Stimulated activated CD4-positive, alpha-beta T cell treated with anti-CD3 and anti-CD28 coated beads, Interleukin-15, amount 100 ng/mL, for 24 hours (primary cell): ENCODE results near the gene NKX6-2.
"Not testable (repeated sequence)": the region's sequence is repeated elsewhere in the genome, so short reads cannot be mapped to it uniquely, and the experiment has no call there.

Experiments
- DNase-seq: peaks from one replicate; pipeline ENCODE4 v3.0.0-alpha.2; 2020

Gene NKX6-2

DNA sequence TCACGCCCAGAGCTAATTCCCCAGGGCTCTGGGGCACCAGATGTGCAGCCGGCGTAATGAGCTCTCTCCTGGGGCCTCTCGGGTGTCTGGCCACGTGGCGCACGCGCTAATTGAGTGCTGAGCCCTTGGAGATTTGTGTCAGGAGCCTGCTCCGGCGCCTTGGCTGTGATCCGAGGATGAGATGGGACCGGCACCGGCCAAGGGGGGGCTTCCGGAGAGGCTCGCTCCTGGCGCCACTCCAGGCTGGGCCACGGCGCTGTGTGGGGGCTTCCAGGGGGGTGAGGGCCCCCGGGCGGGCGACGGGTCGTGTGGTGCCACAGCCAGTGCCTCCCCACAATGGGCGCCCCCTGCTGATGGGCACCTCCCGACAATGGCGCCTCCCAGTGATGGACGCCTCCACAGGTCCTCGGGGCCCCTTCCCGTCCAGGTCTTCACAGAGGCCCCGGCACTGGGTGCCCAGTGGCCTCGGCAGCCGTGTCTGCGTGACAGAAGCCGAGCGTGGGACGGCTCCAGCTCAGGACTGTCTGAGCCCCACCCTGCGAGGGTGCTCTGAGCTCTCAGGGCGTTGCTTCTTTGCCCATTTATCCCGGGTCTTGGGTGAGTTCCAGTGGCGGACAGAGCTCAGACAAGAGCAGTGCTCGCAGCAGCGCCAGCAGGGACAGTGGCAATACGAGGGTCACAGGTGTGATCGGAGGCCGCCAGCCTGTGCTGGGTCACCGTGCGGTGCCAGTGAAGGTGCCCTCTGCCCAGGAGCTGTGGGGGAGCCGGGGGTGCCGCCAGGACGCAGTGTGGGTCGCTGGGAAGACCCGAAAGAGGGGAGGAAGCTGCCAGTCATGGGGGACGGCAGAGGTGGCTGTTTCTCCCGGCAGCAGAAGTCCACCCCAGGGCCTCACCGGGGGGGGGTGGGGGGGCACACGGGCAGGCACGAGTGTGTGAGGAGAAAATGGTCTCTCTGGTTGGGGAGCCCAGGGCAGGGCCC, 8.2 kb upstream of the NKX6-2 start:
- no peak for DNase-seq

DNA sequence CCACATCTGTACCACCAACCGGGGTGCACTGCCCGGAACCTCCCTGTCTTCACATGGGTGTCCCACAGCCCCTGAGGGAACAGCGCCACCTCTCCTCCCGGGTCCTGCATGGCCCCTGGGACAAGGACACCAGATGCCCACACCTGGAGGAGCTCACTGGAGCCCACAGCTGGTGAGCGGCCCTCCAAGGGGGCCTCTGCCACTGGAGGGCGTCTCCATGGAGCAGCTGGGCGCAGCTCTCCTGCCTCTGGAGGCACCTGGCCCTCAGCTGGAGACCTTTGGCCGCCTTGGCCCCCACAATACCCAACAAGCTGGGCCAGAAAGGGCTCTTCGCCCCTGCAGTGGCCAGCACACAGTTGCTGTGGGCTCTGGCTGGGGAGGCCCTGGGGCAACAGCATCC, 7.3 kb upstream of the NKX6-2 start:
- no peak for DNase-seq

DNA sequence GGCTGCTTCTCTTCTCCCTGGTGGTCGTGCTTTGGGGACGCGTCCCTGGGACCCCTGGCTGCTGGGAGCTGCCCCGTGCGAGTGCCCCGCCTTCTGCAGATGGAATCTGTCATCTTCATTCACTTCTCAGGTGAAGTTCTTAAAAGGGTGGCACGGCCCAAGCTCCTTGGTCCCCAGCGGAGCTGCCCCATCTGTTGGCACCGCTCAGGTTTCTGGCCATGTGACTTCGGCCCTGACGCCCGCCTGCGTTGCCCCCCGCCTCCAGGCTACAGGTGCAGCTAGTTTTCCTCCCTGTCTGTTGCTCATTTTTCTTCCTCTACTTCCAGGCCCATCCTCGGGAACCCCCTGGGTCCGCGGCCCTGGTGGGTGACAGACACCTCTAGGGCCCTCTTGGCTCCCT, 6.8 kb upstream of the NKX6-2 start:
- DNase-seq, result no peak

DNA sequence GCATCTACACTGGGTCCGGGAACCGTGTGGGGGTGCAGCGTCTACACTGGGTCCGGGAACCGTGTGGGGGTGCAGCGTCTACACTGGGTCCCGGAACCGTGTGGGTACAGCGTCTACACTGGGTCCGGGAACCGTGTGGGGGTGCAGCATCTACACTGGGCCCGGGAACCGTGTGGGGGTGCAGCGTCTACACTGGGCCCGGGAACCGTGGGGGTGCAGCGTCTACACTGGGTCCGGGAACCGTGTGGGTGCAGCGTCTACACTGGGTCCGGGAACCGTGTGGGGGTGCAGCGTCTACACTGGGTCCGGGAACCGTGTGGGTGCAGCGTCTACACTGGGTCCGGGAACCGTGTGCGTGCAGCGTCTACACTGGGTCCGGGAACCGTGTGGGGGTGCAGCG, 6.2 kb upstream of the NKX6-2 start:
- not testable (repeated sequence) for DNase-seq

DNA sequence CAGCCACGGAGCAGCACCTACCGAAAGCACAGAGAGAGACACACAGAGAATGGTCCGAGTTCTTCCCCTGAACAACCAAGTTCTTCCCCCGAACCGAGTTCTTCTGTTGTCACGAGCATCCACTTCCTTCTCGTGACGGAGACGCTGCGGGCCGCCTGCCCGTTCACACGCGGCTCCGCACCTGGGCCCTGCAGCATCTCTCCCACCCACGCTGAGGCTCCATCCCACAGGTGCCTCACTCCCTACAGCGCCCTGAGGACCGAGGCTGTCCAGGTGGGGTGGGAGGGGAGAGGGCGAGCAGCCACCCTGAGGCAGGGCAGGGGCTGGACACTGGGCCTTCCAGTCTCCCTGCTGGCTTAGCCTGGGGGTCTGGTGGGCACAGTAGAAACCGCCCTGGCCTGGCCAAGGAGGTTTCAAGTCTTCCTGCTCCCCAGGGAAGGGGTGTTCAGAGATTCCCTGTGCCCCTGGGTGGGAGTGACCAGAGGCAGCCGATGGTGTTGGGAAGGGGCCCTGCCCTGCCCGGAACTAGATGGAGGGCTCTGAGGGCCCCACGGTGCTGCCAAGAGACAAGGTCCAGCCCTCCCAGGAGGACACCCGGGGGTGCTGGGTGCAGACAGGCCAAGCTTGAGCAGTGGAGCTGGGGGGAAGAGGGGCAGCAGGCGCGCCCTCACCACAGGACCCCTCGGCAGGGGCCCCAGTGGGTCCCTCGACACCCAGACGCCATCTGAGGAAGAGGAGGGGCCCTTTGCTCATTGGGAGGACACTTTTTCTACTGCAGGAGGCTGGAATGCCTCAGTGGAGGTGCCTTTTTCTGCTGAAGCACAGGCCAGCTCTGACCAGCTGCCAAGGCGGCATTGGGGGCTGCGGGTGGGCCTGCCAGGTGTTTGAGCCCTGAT, 5.2 kb upstream of the NKX6-2 start:
- no peak for DNase-seq

DNA sequence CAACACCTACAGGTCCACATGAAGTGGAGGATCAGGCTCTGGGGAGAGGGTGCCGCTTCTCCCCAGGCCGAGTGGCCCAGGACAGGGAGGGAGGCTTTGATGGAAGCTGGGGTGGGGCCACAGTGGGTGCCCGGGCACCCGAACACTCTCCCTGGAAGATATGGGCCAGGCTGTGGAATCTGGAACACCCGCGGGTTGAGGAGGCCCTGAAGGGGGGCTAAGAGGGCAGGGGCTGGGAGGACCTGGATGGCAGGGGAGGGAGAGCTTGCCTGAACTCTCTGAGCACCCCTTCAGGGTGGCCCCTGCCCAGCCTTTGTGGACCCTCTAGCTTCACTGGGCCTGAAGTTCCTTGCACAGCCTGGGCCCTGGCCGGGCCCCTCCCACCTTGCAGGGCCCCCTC, 4.5 kb upstream of the NKX6-2 start:
- DNase-seq, result no peak

DNA sequence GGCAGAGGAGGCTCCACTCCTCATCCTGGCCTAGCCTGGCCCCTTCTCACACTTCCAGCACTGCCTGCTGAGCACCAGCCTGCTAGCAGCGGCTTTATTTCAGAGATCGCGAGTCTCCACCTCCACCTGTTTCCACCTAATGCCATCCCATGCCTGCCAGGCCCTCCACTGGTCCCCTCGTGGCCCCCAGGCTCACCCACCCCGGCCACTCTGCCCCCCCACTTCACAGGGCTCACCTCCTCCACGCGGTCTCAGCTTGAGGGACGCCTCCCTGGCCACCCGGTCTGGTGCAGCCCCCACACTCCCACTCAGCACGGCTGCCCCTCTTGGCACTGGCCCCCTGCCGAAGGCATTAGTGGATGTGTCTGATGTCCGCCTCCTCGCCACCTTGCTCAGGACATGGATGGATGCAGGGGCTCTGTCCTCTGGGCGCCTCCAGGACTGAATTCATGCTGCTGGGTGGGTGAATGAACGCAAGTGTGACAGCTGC, 3.8 kb upstream of the NKX6-2 start:
- no peak for DNase-seq

DNA sequence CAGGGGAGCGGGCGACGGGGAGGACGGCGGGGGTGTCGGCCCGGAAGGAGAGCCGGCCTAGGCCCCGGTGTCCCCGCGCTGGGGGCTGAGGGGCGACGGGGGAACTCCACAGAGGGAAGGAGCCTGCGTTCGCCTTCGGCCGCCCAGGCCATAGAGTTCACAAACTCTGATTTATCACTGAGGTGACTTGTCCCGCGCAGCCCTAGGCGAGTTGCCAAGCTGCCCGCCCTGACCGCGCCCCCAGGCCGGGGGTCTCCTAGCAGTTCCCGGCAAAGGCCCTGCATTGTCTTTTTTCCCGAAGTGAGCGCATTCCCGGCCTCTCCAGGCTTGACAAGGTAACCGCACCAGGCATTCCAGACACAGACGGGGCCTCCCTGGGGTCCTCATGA, 2.9 kb upstream of the NKX6-2 start:
- no peak for DNase-seq

DNA sequence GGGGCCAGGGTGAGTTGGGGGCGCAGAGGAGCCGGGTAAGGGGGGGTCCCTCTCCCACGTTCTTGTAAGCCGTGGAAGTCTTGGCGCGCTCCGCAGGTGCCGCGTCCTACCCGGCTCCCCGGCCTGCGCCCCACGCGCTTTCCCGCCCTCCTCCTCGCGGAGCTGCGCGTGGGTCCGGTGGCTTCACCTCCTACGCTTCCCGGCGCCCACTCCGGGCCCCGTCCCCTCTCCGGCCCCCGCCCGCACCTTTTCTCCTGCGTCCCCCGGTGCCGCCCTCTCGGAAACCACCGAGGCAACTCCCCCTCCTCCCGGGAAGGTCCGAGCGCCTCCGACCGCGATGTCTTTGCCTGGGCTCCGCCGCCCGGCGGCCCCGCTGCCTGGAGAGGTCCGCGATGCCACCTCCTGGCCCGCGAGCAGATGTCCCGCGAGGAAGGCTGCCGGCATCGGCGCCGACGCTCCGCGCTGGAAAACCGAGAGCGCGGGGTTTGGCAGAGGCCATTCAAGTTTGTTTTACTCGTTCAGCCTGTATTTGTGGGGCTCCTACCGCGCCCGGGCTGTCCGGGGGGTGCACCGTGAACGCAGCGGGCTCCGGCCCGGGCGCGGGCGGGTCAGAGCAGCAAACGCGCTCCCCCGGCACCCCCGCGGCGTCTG, 2.4 kb upstream of the NKX6-2 start:
- peak; percentile 26 for DNase-seq

DNA sequence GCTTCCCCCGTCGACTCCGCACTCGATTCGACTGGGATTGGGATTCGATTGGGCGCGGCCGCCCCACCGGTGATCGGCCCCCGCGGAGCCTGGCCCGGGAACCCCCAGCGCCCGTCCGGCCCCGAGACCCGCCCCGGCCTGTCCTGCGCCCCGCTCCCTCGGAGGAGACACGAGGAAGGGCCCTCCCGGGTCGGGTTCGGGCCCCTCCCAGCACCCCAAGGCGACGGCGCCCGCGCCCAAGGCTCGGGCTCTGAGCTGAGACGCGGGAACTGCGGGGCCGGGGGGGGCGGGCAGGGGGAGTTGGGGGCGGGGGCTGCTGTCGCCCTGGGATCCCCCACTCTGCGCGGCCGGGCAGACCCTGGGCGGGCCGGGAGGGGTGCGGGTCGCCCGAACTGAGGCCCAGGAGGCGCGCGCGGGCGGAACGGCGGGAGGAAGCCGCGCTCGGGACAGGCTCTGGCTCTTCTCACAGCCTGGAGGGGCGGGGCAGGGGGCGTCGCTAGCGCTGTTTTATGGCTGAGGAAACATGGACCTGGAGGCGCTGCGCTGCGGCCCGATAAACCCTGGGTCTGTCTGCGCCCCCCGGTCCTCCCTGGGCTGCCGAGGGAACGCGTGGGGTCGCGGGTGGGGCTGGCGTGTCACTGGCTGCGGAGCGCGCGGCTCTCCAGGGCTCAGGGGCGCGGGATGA, 1.7 kb upstream of the NKX6-2 start:
- peak; percentile 54 for DNase-seq

DNA sequence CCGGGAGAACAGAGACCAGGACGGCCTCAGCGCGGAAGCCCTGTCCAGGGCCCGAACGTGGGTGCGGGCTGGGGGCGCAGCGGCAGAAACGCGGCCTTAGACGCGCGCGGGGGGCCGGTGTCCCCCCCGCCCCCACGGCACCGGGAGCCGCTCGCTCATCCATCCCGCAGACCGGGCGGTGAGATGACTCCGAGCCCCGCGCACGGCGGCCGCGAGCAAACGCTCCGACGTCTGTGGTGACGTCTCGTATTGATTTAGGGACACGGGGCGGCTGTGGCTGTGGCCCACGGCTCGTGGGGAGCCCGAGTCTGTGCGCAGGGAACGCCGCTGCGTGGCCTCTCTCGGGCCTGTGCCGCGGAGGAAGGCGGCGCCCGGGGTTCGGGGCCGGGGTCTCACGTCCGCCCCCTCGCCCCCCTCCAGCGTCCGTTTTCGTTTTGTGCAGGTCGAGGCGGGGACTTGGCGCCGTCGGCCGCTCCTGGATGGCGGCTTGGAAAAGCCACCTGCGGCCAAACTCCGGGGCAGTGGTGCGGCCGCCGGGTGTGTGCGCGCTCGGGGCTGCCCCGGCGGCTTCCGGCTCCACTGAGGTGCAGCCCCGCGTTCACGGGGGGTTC, 1.0 kb upstream of the NKX6-2 start:
- DNase-seq, result no peak

DNA sequence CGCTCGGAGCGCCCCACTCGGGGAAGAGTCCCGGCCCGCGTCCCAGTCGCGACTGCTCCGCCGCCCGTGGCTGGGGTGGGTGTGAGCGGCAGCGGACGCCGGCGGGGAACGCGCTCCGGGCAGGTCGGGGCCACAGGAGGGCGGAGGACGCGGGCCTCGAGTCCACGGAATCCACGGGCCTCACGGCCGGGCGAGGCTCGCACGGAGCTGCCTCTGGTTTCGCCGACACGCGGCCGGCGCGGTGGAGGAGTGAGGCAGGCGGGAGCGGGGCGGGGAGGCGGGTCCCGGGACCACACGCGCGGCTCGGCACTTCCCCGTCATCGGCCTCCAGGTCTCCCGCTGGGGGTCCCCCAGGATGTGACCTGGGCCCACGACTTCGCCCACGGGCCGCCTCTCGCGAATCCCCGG, 533 bp upstream of the NKX6-2 start:
- no peak for DNase-seq

DNA sequence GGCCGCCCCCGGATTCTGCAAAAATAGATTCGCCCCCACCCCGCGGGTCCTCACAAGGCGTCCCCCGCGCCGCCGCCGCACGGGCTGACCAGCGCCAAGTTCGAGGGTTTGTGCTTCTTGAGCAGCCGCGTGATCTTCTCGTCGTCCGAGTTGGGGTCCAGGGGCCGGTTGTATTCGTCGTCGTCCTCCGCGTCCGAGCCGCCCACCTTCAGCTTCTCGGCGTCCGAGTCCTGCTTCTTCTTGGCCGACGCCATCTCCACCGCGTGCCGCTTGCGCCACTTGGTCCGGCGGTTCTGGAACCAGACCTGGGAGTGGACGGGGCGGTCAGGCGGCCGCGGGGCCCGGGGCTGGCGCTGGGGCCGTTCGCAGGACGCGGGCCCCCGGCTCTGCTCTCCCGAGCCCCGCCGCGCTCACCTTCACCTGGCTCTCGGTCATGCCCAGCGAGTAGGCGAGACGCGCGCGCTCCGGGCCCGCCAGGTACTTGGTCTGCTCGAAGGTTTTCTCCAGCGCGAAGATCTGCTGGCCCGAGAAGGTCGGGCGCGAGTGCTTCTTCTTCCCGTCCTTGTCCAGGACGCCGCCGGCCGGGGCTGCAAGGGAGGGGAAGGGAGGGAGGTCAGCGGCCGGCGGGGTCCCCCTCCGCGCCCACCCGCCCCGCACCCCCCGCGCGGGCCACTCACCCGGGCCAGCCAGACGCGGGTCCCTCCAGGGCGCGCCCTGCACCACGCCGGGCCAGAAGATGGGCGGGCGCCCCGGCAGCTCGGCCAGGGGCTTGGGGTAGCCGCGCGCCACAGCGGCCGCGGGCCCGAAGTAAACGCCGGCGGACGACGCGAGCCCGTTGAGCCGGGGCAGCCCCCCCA, 853 bp downstream of the NKX6-2 start:
- DNase-seq, result no peak

DNA sequence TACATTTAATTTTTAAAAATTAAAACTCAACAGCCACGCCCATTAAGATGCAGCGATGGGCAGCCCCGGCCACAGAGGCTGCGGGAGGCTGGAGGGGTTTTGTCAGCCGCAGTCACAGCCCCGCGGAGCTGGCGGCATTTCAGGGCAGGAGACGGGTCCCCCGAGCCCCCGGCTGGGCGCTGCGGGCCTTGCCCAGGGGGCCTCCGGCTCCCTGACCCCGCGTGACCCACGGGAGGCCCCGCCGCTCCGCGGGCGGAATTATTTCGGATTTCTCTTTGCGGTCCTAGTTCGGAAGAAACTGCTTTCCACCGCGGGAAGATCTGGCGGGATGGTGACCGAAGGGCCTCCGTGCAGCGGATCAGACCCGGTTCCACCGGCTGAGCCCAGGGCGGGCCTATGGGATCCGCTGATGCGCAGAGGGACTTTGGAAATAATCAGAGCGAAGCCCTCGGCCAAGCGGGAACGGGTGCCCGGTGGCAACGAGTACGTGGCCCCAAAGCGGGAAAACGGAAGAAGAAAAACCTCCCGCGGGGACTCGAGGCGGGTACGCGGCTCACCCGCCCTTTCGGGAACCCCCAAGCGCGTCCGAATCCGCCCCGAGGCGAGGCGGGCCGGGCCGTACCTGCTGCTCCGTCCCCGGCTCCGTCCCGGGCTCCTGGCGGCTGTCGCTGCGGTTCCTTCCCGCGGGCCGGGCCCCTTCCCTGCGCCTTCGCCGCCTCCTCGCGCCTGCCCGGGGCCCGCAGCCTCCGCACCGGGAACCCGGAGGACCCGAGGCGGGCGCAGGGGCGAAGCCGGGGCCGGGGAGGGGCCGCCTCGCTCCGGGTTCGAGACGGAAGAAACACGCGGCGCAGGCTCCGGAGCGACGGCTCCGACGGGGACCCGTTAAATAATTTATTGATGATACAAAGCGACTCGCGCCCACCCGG, 1.7 kb downstream of the NKX6-2 start:
- no peak for DNase-seq

DNA sequence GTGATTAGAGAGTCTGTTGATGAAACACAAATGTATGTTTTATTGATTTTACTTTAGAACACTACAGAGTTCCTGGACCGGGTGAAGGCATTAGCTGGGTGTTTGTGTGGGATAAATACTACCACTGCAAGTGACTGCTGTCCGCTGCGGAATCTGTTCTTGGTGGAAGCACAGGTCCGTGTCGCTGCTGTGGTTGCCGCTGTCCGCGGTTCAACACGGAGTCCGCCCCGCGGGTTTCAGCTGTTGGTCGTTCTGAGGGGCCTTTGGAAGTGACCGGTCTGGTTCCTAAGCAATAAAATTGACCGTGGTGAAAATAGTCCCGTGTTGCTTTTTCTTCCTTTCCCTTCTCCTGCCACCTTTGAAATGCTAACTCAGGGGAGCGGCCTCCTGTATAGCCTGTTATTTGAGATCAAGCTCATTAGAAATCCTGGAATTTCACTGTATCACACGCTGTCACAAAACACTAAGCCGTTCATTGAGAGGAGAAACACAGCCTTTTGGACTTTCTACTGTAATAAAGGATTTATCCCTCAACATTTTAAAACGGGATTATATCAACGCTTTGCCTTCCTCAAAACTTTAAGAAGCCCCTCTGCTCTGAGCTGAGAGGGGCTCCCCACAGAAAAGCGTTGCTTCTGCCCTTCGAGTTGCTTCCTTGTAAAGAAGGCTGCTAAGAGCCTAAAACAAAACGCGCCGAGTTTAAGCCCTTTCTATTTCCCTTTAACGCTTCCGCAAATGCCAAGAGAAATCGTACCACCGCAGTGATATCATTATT, 2.6 kb downstream of the NKX6-2 start:
- DNase-seq, result no peak

DNA sequence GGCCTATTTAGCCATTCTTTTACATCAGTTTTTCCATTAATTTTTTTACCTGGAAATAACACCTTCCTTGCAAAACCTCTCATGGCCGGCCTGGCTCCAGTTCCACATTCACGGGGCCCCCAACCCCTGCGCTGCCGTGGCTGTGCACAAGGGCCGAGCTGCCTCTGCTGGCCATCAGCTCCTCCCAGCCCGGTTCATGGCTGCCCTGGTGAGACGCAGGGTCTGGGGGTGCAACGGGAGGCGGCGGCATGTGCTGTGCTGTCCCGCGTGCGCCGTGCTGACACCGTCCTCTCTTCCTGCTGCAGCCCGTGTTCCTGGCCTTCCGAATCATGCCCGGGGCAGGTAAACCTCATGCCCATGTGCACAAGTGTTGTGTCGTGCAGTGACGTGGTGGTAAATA, 4.4 kb downstream of the NKX6-2 start:
- no peak for DNase-seq

DNA sequence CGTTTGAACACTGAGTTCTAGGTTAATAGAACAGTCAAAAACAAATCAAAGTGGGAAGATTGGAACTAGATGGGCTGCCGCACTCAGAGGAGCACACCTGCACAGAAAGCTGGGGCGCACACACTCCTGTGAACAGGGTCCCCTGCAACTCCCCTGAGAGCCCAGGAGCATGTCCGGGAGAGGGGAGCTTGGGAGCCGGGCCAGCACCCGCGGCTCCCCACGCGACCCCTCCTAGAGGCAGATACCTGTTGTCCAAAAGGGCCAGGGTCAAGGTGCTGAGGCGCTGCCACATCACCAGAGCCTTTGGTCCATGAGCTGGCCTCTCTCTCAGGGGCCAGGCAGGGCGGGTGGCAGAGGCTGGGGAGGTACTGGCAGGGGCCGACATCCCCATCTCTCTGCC, 5.6 kb downstream of the NKX6-2 start:
- DNase-seq, result no peak

DNA sequence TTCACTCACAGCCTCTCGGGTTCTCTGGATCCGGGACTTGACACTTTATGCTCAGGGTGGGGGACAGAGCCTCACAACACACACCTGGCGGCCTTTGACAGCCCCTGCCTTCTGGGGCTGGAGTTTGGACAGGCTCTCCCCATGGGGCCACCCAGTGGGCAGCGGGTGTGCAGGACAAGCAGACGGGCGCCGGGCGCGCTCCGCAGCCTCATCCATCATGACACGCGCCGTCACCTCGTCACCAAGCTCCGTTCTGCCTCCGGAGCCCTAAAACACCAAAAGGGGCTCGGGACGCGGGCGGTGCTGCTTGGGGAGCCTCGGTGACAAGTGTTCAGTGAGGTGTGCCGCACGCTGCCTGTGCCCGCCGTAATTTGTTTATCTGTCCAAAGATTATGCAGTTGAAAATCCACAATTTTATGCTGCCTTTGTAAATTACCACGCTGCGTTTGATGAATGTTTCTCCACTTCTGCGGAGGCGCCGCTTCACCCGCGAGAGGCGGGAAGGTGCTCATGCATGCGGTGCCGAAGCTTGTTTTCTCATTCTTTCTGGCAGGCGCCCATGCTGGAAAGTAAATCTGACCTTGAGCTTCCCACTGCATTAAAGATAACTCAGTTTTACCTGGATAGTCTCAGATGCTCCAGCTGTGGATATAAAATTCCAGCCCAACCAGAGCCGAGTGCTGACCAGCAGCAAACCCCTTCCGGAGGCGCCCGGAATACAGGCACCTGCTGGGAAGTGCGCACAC, 6.2 kb downstream of the NKX6-2 start:
- no peak for DNase-seq
